DMS153 treated with DMSO at 0.1 percent for 48 hours (cell line): ENCODE data around the gene REPS1.
A peak's percentile ranks its signal among the peaks of the same experiment; 100 is the strongest.
"Not testable (repeated sequence)": the region's sequence is repeated elsewhere in the genome, so short reads cannot be mapped to it uniquely, and the experiment has no call there.

Experiments used
- DNase-seq: peaks from one replicate; lab custom pipeline; 2025; ENCODE audit not compliant: unreplicated experiment; lab: John Stamatoyannopoulos, UW

Gene REPS1

GRCh38 chr6:139003751-139004150 lies 15.7 kb upstream of the REPS1 start:
- no peak for DNase-seq

DNA sequence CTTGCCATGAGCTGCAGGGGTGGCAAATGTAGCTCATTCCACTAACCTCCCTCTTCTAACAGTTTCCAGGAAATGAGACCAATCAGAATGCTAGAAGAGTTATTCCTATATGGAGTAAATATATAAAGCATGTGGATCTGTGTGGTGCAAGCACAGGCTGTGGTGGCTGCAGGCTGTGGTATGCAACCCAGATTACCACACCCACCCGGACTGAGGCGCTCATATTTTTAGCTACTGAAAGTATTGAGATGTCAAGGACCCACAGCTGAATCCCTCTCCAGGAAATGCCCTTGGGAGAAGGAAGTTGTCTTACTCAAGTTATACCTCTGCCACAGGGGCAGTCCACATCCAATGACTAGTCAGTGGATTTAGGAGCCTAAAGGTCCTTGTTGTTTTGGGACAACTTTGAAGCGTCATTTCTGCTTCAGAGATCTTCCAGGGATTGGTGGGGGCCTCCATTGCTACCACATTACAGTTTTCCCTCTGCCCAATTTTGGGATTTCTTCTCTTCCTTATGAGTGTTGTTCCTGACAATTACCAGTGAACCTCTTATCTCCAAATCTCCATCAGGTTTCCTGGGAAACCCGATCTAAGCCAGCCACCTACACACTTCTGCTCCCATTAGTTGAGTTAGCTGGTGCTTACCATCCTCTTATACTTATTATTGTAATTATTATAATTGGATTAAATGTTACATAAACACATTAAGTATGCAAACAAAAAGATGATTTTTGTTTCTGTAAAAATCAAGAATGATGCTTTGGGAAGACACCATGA lies 12.1 kb upstream of the REPS1 start:
- DNase-seq = no peak

DNA sequence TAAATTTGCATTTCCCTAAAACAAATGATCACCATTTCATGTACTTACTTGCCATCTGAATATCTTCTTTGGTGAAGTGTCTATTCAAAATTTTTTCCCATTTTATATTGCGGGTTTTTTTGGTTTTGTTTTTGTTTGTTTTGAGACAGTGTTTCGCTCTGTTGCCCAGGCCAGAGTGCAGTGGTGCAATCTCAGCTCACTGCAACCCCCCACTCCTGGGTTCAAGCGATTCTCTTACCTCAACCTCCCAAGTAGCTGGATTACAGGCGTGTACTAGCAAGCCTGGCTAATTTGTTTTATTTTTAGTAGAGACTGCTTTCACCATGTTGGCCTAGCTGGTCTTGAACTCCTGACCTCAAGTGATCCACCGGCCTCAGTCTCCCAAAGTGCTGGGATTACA lies 9.1 kb upstream of the REPS1 start:
- no peak for DNase-seq

DNA sequence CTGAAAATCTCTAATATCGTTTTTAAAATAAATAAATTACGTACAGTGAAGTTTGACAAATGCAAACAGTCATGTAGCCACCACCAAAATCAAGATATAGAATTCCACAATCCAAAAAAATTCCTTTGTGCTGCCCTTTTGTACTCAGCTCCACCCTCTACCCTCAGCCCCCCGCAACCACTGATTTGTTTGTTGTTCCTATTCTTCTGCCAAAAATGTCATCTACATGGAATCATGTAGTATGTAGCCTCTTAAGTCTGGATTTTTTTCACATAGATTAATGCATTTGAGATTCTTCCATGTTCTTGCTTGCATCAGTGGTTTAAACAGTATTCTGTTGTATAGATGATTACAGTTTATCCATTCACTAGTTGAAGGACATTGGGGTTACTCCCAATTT lies 8.5 kb upstream of the REPS1 start:
- DNase-seq = no peak

DNA sequence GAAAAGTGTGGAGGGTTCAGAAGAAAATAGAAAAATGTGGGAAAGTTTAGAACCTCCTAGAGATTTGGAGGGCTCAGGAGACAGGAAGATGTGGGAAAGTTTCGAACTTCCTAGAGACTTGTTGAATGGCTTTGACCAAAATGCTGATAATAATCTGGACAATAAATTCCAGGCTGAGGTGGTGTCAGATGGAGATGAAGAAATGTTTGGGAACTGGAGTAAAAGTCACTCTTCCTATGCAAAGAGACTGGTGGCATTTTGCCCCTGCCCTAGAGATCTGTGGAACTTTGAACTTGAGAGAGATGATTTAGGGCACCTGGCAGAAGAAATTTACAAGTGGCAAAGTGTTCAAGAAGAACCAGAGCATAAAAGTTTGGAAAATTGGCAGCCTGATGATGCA lies 5.4 kb upstream of the REPS1 start:
- DNase-seq = not testable (repeated sequence)

GRCh38 chr6:138992965-138993364 lies 4.9 kb upstream of the REPS1 start:
- not testable (repeated sequence) for DNase-seq

- no peak for DNase-seq
Measured at GRCh38 chr6:138991206-138991605, 3.2 kb upstream of the REPS1 start.

DNA sequence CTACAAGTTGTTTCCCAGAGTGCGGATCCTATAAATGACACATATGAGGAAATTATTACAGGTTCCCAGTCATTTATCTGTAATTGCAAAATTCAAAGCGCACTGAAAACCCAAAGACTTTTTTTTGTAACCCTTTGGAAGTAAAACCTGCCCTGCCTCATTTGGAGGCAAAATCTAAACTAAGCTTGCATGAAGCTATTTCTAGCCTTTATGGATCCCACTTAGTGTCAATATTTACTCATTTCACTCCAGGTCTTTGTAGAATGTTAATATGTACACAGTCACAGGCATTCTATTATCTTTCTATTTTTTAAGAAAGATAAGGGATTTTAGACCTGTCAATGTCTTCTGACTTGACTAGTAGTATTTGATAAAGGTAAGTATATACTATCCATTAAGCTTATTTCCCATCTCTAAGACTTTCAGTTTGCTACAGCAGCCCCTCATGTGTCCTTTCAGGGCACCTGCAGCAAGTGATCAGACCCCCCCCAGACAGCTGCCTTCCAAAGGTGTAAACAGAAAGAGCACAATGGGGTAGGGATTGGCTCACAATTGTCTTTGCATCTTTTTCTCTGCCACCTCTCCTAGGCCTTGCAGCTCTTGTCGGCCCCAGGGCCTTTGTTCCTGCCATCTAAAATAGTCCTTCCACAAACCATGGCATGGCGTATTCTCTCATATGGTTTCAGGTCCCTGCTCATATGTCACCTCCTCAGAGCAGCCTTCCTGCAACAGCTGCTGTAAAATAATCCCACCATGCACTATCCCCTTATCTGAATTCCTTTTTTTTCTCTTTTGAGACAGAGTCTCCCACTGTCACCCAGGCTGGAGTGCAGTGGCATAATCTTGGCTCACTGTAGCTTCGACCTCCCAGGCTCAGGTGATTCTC lies 1.3 kb upstream of the REPS1 start:
- peak; percentile 32 for DNase-seq

GRCh38 chr6:138988469-138988834 lies 399 bp upstream of the REPS1 start:
- DNase-seq = peak; percentile 87

DNA sequence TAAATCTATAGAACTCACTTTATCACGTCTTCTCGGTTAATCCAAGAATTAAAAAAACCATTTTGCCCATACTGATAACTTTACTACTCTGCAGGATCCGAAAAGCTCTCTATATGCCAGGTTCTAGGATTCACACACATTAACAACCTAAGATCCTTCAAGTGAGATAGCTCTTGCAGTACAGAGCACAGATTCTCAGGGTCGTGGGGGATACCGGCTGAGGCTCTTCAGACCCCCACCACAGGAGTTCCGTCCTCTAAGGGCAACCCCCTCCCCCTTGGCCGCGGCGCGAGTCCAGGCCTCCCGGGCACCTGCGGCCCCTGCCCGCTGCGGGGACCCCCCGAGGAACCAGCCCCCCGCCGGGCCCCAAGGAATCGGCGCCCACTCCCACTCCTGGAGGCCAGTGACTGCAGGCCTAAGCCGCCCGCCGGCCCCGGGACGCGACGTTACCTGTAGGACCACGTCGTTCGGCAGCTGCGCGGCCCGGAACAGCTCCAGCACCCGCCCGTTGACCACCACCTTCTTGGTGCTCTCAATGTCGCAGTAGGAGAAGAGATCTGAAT lies 892 bp downstream of the REPS1 start:
- no peak for DNase-seq

- no peak for DNase-seq
Measured at GRCh38 chr6:138986578-138986977, 1.5 kb downstream of the REPS1 start.

- DNase-seq = no peak
Measured at GRCh38 chr6:138981416-138981815, 6.6 kb downstream of the REPS1 start.

- no peak for DNase-seq
Measured at GRCh38 chr6:138979813-138980668, 8.0 kb downstream of the REPS1 start.

GRCh38 chr6:138979365-138979764 lies 8.7 kb downstream of the REPS1 start:
- no peak for DNase-seq

- DNase-seq = no peak
Measured at GRCh38 chr6:138978229-138978628, 9.8 kb downstream of the REPS1 start.

- DNase-seq = no peak
Measured at GRCh38 chr6:138977646-138978167, 10.3 kb downstream of the REPS1 start.

DNA sequence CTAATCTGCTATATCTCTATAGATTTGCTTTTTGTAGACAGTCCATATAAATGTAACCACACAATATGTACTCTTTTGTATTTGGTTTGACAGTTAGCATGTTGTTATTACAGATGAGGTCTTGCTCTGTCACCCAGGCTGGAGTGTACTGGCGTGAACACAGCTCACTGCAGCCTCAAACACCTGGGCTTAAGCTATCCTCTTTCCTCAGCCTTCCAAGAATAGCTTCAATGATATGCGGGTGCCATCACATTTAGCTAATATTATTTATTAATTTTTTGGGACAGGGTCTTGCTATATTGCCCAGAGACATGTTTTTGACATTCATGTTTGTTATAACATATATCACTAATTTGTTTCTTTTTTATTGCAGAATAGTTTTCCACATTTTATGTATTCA lies 10.8 kb downstream of the REPS1 start:
- DNase-seq = no peak

DNA sequence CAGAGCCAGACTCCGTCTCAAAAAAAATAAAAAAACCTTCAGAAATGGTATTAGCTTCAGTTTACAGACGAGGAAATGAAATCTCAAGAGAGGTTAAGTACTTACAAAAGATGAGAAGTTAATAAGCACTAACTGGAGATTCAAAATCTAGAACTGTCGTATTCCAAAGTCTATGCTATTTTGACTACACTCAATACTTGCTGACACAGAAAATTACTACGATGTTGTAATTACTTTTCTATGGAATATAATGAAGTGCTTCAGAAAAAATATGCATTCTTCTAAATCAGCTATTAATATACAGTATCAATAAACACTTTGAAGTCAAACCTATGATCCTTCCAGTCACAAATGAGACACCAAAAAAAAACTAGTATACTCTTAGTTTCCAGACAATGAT lies 12.2 kb downstream of the REPS1 start:
- no peak for DNase-seq

- no peak for DNase-seq
Measured at GRCh38 chr6:138973466-138974153, 14.4 kb downstream of the REPS1 start.

DNA sequence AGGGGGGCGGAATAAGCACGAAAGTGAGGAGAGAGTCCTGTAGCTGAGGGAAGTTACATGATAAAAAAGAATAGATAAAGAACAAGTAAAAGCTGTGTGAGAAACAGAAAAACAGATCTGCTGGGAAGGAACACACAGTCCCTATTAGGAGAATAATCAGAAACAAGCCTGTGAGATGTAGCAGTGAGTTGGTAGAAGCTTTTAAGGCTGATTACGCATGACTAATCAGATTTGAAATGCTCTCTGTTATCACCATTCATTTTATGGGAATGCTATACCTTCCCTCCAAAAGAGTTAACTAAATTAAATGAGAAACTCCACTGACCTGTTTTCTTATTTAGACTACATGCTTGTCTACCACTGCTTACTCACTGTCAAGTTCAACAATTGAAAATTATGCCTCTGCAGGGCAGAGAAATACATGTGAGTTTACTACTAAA lies 15.8 kb downstream of the REPS1 start:
- no peak for DNase-seq
